Prostate gland (tissue), 2 donors: ENCODE measurements around the gene NUBP2.

Experiments
- POLR2A ChIP-seq: fragments of 450-650 bp; IDR thresholded peaks from one replicate; pipeline ENCODE4 v1.6.1; 2016; ENCODE audit warnings: antibody characterized with exemption, mild to moderate bottlenecking
- POLR2AphosphoS5 ChIP-seq: sonication (generic); formaldehyde crosslinking; IDR thresholded peaks from one replicate; pipeline ENCODE4 v1.6.1; 2017; ENCODE audit warnings: antibody characterized with exemption
- TF ChIP-seq, protein P1 (sequence below), 4 experiments: fragments of 200-600 bp in 2 of 4; fragments of 450-650 bp in 2 of 4; sonication (generic) in 2 of 4; IDR thresholded peaks; 1 replicate in 3 of 4; 2 replicates in 1 of 4; pipeline ENCODE4 v1.5.1; 2016 to 2019; ENCODE audit warnings: antibody characterized with exemption in 4 of 4, mild to moderate bottlenecking in 2 of 4, moderate library complexity in 2 of 4

DNA sequence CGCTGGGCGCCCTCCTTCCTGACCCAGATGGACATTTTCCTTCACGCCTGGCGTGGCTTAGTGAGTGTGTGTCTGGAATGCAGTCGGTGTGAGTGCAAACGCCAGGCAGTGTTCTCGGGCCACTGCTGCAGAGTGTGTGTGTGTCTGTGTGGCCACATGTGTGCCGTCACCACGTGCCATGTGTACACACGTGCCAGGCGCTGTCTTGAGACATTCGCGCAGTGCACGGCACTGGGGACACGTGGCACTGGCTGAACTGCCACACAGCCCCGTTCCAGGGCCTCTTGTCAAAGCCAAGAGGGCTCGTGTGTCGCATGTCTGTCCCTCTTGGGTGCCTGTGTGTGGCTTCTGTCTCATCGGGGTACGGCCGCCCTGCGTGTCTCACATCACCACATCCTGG lies 47.9 kb upstream of the NUBP2 start:
- TF ChIP-seq, protein P1, sequence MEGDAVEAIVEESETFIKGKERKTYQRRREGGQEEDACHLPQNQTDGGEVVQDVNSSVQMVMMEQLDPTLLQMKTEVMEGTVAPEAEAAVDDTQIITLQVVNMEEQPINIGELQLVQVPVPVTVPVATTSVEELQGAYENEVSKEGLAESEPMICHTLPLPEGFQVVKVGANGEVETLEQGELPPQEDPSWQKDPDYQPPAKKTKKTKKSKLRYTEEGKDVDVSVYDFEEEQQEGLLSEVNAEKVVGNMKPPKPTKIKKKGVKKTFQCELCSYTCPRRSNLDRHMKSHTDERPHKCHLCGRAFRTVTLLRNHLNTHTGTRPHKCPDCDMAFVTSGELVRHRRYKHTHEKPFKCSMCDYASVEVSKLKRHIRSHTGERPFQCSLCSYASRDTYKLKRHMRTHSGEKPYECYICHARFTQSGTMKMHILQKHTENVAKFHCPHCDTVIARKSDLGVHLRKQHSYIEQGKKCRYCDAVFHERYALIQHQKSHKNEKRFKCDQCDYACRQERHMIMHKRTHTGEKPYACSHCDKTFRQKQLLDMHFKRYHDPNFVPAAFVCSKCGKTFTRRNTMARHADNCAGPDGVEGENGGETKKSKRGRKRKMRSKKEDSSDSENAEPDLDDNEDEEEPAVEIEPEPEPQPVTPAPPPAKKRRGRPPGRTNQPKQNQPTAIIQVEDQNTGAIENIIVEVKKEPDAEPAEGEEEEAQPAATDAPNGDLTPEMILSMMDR (IDR thresholded peaks at IDR 0.05), result no peak
- TF ChIP-seq POLR2A (no peak), POLR2AphosphoS5 (no peak)
